Keratinocyte (primary cell): ENCODE measurements around the gene HLF.

Experiments
- CTCF ChIP-seq, 3 experiments: IDR thresholded peaks in 1 of 3; conservative IDR thresholded peaks in 1 of 3; optimal IDR thresholded peaks in 1 of 3; 2 replicates in 2 of 3; 3 replicates in 1 of 3; pipeline versions ENCODE3 to v1.5.1; 2011; ENCODE audit warnings: low read length in 3 of 3, mild to moderate bottlenecking in 3 of 3, moderate library complexity in 2 of 3, control low read depth in 1 of 3, inconsistent platforms in 1 of 3; ENCODE audit not compliant: insufficient read depth in 2 of 3; ENCODE audit errors: extremely low read depth in 1 of 3
- EZH2 ChIP-seq: IDR thresholded peaks from one replicate; pipeline ENCODE4 v1.6.1; 2012; ENCODE audit warnings: inconsistent platforms, mild to moderate bottlenecking, low read length, moderate library complexity

GRCh38 chr17:55259684-55260111 lies 5.1 kb upstream of the HLF start:
- no peak for TF ChIP-seq CTCF (optimal IDR thresholded peaks at IDR 0.05 in 1 of 3, IDR thresholded peaks at IDR 0.05 in 1 of 3, conservative IDR thresholded peaks at IDR 0.05 in 1 of 3; ENCODE audit: extremely low read depth in 1 of 3, insufficient read depth in 2 of 3, low read length in 3 of 3)
- TF ChIP-seq EZH2: no peak
